LNCaP clone FGC (cell line): ENCODE data around the gene PLPP2.

Experiments used
- DNase-seq: peaks from one replicate; pipeline ENCODE4 v3.0.0-alpha.2; 2011; ENCODE audit warnings: low read depth
- H3K4me3 ChIP-seq: 2 replicates; pipeline ENCODE4 v1.5.1; 2011; ENCODE audit warnings: mild to moderate bottlenecking, low read depth, low read length, control low read depth
- TF ChIP-seq, protein P1 (sequence below): IDR thresholded peaks from 2 replicates; pipeline ENCODE4 v1.5.1; 2012; ENCODE audit warnings: mild to moderate bottlenecking; ENCODE audit not compliant: control insufficient read depth, insufficient read depth; ENCODE audit errors: extremely low read depth

Gene PLPP2

GRCh38 chr19:292281-292884, 1.2 kb upstream of the PLPP2 start:
- TF ChIP-seq, protein P1, sequence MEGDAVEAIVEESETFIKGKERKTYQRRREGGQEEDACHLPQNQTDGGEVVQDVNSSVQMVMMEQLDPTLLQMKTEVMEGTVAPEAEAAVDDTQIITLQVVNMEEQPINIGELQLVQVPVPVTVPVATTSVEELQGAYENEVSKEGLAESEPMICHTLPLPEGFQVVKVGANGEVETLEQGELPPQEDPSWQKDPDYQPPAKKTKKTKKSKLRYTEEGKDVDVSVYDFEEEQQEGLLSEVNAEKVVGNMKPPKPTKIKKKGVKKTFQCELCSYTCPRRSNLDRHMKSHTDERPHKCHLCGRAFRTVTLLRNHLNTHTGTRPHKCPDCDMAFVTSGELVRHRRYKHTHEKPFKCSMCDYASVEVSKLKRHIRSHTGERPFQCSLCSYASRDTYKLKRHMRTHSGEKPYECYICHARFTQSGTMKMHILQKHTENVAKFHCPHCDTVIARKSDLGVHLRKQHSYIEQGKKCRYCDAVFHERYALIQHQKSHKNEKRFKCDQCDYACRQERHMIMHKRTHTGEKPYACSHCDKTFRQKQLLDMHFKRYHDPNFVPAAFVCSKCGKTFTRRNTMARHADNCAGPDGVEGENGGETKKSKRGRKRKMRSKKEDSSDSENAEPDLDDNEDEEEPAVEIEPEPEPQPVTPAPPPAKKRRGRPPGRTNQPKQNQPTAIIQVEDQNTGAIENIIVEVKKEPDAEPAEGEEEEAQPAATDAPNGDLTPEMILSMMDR: no peak
- H3K4me3 ChIP-seq: no peak overlapping the region

GRCh38 chr19:291561-292280, 518 bp upstream of the PLPP2 start:
- TF ChIP-seq, protein P1: no peak

More at GRCh38 chr19:292281-292884, 1.2 kb upstream of the PLPP2 start:
- DNase-seq: no peak

DNA sequence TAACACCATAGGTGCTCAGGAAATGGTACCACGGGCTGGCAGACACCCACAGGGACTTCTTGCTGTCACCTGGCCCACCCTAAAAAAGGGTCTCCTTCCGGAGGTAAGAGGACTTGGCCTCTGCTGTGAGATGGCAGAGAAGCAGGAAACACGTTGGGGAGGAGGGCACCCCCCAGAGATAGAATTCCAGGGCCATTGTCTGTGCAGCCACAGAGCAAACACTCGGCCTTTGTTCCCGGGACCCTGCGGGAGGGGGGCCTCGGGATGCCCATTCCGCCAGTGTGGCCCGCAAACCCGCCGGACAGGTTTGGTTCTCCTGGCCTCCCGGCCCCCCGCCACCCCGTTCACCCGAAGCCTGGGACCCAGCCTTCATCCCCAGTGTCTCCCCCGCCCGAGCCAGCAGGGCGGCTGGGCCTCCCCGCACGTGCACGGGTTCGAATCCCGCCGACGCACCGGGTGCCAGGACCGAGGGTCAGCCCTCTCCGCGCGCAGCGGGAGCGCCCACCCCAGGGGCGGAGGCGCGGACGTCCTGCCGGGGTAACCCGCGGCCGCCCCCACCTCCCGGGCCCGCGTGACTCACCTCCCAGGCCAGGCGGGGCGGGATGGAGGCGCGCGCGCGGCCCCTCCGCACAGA, 714 bp downstream of the PLPP2 start:
- TF ChIP-seq, protein P1: no peak
- DNase-seq: no peak
- H3K4me3 ChIP-seq: peak overlapping the region; percentile 72

More at GRCh38 chr19:291561-292280, 518 bp upstream of the PLPP2 start:
- H3K4me3 ChIP-seq: no peak overlapping the region
- no peak for DNase-seq

- peak overlapping the region; percentile 72 for H3K4me3 ChIP-seq
- TF ChIP-seq, protein P1: no peak
- DNase-seq: peak; percentile 70
Observed at GRCh38 chr19:289651-290371, 1.4 kb downstream of the PLPP2 start.

GRCh38 chr19:288911-289310, 2.3 kb downstream of the PLPP2 start:
- H3K4me3 ChIP-seq: no peak overlapping the region
- TF ChIP-seq, protein P1: no peak

GRCh38 chr19:287381-287871, 3.8 kb downstream of the PLPP2 start:
- H3K4me3 ChIP-seq: no peak overlapping the region
- DNase-seq: no peak
- TF ChIP-seq, protein P1: no peak

More at GRCh38 chr19:288911-289310, 2.3 kb downstream of the PLPP2 start:
- no peak for DNase-seq
